DOHH2 (cell line): Measurements from ENCODE around the gene ADGRL3.

Source experiments
- CTCF ChIP-seq: fragments of 200-600 bp; sonication (generic); IDR thresholded peaks from one replicate; pipeline ENCODE4 v1.5.1; 2014; ENCODE audit warnings: antibody characterized with exemption, mild to moderate bottlenecking, low read depth, low read length; ENCODE audit not compliant: poor library complexity, severe bottlenecking
- EZH2phosphoT487 ChIP-seq: fragments of 200-600 bp; sonication (generic); IDR thresholded peaks from 2 replicates; pipeline ENCODE4 v1.6.1; 2017; ENCODE audit warnings: borderline replicate concordance, mild to moderate bottlenecking, antibody characterized with exemption, low read length, moderate library complexity, mixed read lengths

- no peak for TF ChIP-seq CTCF
- no peak for TF ChIP-seq EZH2phosphoT487
Observed at GRCh38 chr4:61805979-61806378, 605.9 kb downstream of the ADGRL3 start.
